NCI-H146 treated with DMSO at 0.1 percent for 48 hours (cell line): ENCODE results near the gene SEMA6C.

Experiments used
- DNase-seq: peaks from one replicate; lab custom pipeline; 2025; ENCODE audit not compliant: unreplicated experiment; lab: John Stamatoyannopoulos, UW

SEMA6C gene

DNA sequence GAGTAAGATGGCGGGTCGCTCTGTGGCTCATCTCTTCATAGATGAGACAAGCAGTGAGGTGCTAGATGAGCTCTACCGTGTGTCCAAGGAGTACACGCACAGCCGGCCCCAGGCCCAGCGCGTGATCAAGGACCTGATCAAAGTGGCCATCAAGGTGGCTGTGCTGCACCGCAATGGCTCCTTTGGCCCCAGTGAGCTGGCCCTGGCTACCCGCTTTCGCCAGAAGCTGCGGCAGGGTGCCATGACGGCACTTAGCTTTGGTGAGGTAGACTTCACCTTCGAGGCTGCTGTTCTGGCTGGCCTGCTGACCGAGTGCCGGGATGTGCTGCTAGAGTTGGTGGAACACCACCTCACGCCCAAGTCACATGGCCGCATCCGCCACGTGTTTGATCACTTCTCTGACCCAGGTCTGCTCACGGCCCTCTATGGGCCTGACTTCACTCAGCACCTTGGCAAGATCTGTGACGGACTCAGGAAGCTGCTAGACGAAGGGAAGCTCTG, 12.4 kb upstream of the SEMA6C start:
- no peak for DNase-seq

DNA sequence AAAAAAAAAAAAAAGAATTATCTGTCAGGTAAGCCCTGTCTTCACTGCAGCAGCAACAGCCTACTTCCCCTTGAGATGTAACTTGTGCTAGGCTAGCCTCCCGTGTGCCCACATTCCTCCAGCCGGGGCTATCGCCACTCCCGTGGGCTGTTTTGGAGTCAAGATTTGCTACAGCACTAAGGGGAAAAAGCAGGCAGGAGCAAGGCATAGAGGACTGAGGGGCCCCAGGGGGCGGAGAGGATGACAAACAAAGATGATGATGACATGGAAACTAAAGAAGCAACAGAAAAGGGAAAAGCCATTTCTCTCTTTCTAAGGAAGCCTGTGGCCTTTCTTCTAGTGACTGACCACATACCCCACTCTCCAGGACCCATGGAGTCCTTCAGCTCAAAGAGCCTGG, 11.9 kb upstream of the SEMA6C start:
- DNase-seq: no peak

DNA sequence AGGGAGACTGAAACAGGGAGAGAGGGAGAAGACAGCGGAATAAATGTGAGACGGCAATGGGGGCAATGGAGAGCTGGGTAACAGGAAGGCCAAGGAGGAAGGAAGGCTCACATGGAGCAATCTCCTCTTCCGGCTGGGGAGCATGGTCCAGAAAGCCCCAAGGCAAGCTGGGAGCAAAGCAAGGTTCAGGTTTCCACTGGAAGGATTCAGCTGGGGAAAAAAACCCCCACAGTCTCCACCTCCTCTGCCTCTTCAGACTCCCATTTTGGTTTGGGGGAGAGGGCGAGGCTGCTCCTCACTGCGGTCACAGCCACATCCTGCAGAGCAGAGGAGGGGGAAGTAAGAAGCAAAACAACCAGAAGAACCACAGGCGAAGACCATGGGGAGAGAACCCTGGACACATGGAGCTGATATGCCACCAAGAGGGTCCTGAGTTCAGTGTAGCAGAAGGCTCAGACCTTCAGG, 10.7 kb upstream of the SEMA6C start:
- DNase-seq: no peak

DNA sequence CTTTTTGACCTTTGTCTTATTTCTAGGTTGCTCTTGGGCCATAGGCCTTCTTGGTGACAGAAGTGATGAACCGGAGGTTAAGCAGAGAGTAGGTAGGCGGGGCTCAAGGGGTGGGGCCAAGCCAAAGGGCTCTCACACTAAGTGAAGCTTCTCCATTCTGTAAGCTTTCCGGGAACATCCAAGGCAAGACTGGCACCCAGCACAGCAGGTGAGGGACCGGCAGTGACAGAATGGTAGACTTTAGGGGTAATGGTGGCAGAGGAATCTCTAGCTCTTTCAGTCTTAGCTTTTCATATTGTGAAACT, 10.0 kb upstream of the SEMA6C start, which contains the start of gene TNFAIP8L2:
TSS of gene TNFAIP8L2 (plus strand) at position 135 of the 305 bp plus-strand sequence. CDS start 2,049 bp downstream, outside the sequence.
- no peak for DNase-seq

DNA sequence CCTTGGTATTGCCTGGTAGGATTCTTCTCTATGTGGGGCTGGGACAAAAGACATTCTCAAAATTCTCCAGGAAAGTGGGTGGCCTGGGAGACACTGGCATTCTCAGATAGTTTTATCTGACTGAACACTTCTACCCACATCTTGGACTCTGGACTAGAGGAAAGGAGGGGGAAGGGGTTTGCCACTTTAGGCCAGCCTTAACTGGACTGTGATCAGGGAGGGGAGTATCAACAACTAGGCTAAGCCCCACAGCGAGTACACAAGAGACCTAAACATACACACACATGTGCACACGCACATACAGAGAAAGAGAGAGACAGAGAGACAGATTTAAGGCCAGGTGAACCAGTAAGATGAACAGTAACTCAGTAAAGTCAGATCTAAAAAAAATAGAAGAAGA, 1.2 kb upstream of the SEMA6C start:
- DNase-seq: no peak

DNA sequence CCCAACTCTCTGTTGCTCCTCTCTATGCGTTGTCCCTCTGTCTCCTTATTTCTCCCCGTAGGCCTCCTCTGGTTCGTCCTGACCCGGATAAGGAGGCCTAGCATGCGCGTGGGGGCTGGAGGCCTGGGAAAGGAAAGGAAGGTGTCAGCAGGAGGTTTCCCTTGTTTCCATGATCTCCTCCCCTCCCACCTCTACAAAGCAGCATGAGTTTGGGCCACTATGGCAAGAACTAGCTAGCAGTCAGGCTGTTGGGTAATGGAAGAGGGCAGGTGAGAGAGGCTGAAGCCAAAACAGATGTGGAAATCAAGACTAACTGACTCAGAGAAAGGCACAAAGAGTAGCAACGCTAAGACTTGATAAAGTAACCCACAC, 687 bp upstream of the SEMA6C start:
- no peak for DNase-seq

DNA sequence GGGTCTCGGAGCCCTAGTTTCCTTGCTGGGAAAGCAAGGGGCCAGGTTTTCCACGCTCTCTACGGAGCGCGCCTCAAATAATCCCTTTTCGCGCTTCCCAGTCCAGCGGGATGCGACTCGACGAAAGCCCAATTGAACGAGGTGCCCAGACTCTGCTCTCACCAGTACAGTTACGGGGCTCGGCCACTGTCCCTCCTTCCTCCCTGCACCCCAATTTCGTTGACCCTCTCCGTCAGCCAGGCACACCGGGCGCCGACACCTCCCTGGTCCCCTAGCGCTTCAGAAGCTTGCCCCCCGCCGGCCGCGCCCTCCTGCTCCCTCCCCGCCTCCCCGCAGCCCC, 389 bp downstream of the SEMA6C start:
- DNase-seq: peak; percentile 47

DNA sequence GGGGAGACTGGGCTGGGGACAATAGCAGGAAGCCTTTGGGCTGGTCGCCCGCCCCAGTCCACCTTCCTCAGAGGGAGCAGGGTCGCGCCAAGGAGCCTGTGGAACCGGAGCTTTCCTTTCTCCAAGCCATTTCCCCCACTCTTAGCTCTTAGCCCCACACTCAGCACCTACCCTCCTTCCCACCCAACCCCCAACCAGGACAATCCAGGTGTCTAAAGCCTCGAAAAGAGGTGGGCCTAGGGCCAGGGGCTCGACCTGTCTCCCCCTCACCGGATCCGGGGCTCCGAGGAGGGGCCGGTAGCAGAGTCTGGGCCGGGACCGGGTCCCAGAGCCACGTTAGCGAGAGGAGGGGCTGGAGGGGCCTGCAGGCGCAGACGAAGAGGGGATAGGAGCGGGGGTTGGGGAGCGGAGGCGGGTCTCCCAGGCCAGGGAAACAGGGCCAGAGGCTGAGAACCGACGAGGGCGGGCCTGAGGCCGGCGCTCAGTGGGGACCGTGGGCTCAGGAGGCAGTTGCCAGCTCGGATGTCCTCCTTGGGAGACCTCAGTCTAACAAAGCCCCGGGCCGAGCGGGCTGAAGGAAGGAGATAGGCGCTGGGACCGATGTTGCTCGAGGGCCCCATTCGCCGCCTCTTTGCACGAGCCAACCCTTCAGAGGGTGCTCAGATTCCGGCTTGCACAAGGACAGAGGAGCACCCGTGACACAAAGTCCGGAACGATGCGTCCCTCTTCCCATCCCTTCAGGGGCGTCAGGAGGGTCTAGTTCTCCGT, 943 bp downstream of the SEMA6C start:
- DNase-seq: no peak

DNA sequence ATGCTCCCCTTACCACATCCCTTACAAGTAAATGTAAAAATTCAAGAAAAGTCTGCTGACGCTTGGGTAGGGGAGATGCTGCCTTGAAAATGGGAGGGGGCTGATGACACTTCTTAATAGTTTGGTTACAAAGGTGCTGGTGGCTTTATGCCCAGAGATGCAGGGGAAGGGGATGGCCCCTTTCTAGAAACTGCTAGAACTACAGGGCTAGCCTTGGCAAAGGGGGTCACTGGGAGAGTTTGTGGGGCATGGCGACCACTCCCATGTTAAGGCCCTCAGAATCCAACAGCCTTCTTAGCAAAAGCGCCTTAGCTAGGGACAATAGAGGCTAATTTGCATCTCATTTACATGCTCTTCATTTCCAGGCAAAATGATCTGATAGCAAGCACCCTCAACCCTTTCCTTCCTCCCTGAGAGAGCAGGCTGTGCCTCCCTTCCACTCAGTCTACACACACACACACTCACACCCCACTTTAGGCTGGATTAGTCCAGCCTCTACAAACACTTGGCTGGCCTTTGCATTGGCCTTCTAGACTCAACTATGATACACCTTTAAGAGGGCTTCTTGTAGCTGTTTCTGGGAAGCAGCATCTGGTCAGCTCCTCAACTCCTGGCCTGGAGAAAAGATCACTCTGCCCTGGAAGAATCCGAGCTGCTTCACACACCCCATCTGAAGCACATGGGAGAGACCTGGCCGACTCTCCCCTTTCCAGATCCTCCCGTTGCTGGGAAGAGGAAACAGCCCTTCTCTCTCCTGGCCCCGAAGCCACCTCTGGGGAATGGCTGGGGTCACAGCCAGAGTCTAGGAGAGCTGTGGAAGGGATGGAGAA, 1.7 kb downstream of the SEMA6C start:
- DNase-seq: no peak

DNA sequence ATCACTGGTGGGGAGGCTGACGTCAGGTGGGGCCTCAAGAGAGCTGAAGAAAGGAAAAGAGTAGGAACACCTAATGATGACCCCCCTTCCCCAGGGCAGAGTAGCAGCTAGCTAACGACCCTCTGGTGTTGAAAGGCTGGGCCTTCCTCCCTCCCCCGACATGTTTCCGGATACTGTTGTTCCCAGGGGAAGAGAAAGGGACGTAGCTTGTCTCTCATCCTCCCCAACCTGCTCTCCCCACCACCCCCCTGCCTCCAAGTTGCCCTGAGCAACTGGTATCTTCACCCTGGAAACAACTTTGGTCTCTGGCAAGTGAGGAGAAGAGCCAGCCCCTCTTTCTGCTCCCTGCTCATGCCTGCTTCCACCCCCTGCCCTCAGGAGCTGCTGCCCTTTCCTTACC, 2.4 kb downstream of the SEMA6C start:
- no peak for DNase-seq

DNA sequence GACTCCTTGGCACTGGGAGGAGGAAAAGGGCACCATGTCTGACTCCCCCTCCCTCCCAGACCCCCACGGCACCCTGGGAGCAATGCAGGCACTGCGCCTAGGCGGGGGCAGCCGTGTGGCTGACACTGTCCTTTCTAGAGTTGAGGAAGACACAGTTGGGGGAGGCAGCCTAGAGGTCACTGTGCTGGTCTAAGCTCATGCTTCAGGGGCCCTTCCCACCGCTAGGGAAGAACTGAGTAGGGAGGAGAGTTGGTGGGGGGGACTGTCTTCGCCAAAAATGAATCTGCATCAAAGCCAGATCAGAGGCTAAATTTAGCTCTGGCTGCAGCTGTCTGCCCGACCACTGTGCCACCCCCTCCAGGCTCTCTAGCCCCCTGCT, 3.4 kb downstream of the SEMA6C start:
- no peak for DNase-seq

DNA sequence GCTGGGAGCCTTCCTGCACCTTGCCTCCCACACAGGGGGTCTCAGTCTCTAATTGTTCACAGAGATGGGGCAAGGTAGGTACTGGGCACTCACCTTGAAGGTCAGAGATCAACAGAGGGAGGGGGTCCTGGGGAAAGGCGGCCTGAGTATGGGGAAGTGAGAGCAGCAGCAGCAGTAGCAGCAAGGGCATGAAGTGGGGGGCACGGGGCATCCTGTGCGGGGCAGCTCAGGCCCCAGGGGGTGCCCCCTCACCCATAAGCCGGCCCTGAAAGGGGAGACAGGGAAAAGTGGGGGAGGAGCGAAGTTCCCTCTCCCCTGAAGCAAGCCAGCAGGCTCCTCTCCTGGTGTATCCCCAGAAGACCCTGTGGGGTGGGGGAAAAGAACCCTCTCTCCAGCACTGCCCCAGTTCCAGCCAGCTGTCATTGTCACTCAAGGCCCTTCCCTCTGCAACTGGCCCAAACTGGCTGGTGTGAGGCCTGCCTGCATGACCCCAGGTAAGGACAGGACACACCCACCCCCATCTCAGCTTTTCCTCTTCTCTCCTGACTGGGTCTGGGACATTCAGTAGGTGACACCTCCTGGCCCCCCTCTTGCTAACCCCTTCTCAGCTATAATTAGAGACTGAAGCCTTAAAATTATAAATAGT, 3.9 kb downstream of the SEMA6C start:
- DNase-seq: no peak

DNA sequence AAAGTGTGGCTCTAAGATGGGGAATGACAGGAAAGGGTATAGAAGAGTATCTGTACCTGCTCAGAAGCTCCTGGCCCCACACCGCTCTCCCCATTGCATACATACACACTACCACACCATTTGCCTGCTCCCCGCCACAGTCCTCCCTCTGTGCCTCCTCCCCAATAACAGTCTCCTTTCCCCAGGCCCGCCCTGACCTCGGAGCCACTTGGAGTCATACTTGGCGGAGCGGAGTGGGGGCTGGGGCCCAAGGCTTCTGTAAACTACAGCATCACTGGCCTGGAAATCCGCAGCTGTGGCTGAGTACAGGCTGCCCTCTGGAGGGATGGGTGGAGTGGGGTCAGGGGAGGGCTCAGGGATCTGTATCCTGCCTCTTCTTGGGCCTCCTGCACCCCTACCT, 8.6 kb downstream of the SEMA6C start:
- no peak for DNase-seq

DNA sequence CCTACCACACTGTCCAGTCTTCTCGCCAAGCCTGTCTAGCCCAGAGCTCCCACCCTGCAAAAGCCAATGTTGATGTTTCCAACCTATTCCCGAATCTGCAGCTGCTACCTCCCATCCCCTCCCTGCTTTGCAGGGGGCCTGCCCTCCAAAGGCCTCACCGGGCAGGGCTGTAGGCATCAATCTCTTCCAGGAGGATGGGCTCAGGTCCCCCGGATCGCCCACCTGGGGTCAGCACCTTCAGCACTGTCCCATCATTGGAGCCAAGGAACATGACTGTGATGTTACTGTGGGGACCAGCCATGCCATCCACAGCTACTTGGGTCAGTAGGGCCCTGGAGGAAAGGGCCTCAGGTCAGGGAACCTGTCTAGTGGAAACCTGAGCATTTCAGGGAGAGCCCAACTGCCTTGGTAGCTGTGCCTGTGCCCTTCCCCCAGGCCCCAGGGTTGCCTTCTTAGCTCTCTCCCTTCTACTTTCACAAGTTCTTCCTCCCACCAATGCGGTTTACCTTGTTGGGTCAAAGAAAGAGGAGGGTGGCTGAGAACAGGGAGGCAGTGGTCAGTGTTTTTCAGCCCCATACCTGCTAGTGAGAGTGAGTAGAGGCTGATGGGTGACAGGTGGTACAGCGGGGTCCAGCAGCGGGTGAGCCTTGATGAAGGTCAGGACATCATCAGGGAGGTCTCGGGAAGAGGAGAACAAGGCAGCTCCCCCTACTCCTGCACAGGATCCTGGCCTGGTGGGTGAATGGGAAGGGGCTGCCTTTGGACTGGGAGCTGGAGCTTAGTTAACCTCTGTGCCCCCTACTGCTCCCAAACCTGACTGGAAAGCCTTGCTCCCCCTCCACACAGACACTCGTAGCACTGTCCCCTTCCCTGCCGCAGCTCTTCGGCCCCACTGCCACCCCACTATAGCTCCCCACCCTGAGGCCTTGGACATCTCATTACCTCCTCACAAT, 10.7 kb downstream of the SEMA6C start:
- no peak for DNase-seq

DNA sequence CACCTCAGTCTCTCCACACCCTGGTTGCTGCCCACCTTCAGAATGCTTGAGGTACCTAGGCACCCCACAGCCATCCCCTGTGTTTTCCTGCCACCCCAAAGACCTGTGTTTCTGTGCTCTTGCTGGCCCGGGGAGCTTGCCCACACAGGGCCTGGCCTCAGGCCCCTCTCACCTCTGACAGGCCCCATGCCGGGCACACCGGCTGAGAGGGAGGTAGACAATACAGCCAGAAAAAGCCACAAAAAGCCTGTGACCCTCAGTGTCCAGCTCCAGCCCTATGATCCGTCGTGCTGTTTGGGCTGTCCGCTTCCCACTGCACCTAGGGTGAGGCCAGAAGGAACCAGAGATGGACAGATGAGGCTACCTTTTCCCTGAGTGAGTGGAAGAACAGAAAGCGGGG, 11.4 kb downstream of the SEMA6C start:
- DNase-seq: no peak

DNA sequence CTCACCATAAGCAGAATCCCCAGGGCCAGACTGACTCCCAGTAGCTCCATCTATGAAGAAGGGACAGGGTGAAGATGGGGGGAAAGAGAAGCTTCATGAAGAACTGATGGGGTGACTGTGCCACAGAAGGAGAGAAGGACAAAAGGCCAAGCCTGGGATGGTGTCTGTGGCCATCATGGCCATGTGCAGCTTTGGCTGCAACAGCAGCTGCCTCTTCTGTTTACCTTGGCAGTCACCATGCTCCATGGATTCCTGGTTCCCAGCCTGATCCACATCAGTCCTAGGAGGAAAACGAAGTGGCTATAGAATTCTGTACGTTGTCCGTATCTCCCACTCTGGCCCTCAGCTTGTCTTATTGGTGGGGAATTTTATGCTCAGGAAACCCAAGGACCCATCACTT, 12.0 kb downstream of the SEMA6C start:
- no peak for DNase-seq

DNA sequence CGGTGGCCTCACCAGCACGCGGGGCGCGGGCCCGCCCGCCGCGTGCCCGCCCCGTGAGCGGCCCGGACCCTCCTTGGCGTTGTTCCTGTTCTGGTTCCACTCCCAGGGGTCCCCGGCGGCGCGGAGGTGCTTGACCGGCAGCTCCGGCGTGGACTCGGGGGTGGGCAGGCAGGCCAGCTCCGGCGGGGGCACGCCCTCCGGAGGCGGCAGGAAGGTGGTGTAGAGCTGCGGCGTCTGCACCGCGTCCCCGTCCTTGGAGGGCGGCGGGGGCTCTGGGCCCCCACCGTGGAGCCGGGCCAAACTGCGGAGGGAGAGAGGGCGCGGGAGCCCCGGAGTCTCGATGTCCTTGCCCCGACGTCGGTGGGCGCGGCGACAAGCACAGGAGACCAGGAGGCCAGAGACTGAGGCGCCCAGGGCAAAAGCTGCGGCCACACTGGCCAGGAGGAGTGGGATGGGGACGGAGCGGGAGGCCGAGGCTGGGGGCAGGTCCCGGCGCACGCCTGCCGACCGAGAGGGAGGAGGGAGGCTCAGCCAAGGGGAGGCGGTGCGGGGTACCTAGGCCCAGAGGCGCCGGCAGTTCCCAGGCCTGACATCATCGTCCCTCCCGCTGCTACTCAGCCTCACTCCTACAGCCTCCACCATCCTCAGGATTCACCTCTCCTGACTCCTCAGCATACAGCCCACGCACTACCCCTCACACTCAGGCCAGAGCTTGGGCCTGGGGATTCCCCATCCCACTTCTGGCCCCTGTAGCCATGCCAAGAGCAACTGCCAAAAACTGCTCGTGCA, 13.2 kb downstream of the SEMA6C start:
- DNase-seq: no peak

DNA sequence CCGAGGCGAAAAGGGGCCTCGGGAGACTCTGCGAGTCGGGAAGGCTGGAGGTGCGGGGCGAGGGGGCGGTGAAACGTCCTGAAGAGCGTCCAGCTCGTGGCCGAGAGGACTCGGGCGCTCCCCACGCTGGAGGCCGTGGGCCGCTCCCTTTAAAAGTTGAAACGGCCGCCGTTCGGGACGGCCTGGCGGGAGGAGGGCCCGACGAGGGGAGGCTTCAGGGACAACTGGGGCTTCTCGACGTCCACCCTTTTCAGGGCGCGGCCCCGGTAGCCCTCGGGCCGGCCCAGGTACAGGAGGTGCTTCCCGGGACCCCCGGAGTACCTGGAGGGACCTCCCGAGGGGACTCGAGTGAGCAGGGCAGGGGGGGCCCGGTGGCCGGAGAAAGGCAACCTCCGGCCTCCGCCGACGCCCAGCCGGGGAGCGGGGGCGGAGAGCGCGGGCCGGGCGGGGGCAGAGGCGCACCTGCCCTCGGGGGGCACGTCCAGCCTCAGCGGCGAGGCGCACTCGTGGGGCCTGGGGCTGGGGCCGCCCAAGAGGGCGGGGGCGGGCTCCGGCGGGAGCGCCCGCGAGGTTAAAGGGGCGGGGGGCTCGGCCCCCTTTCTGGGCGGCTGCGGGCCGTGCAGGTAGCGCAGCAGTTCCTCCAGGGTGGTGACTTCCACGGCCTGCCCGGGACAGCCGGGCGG, 14.0 kb downstream of the SEMA6C start:
- no peak for DNase-seq

DNA sequence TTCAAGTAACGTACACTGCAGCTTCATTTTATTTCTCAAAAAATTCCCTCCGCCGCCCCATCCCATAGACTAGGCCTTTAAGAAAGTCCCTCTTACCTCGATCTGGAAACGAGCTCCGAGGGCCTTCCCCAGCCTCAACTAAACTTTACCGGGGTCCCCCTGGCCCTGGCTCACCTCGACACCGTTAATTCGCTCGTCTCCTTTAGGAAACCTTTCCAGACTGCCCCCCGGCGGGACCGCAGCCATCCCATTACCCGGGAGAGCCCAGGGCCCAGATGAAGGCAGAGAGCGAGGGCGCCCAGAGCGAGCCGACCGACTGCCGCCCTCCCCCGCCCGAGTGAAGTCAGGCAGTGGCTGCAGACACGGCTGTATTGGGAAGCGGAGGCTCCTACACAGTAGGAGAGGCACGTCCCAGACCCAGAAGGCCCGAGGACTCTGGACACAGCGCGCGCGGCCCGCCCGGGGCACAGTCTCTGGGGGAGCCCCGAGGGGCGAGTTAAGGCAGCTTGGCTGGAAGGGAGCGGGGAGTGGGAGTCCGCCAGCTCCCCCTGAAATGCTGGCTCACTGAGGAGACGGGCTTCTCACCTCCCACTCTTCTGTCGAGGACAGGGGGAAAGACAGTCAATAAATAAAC, 14.6 kb downstream of the SEMA6C start:
- no peak for DNase-seq
